OCI-LY1 (cell line): ENCODE results near the gene UCKL1.

Experiments used
- CTCF ChIP-seq: fragments of 200-600 bp; sonication (generic), shearing (Covaris generic); IDR thresholded peaks from 2 replicates; pipeline ENCODE4 v1.5.1; 2017; ENCODE audit warnings: mild to moderate bottlenecking, antibody characterized with exemption, low read length, moderate library complexity, mixed read lengths
- EZH2 ChIP-seq: fragments of 200-600 bp; sonication (generic), shearing (Covaris generic); IDR thresholded peaks from 2 replicates; pipeline ENCODE4 v1.8.0; 2017; ENCODE audit warnings: borderline replicate concordance, mixed run types, mild to moderate bottlenecking, antibody characterized with exemption, low read length, moderate library complexity, mixed read lengths

- TF ChIP-seq CTCF, result no peak
- no peak for TF ChIP-seq EZH2
These were observed 7.1 kb upstream of the UCKL1 start for GRCh38 chr20:63963348-63963741.
